ENCODE results near the gene MMP12. TPM values are rescaled to one million over a fixed set of nuclear protein-coding genes. Genes with fewer than 3 reads are reported as not detected.

The MMP12 gene
- total RNA-seq, 6 experiments from 2014 or later = 1.5 TPM; not detected in 5

GRCh38 chr11:102900346-102900745 is 25.6 kb upstream of the MMP12 start:
- intact Hi-C loops (cut with DNase I) = no loop called here
- H3K36me3 ChIP-seq = no peaks in the 10 kb centered on the region
- no peak overlapping the region for H3K4me3 ChIP-seq
- WGBS (ENCODE audit: insufficient coverage, low coverage, low lambda C conversion rate, missing lambda C conversion rate) = 57% methylated on average over 2 of the region's 2 CpGs
- no peak overlapping the region for H3K27ac ChIP-seq
- no peaks in the 10 kb centered on the region for H3K9me3 ChIP-seq
- no peak for DNase-seq
- no peaks in the 10 kb centered on the region for H3K27me3 ChIP-seq
- ATAC-seq = no peak
- no peak for TF ChIP-seq POLR2A (IDR thresholded peaks at IDR 0.05)
- TF ChIP-seq, protein P1, sequence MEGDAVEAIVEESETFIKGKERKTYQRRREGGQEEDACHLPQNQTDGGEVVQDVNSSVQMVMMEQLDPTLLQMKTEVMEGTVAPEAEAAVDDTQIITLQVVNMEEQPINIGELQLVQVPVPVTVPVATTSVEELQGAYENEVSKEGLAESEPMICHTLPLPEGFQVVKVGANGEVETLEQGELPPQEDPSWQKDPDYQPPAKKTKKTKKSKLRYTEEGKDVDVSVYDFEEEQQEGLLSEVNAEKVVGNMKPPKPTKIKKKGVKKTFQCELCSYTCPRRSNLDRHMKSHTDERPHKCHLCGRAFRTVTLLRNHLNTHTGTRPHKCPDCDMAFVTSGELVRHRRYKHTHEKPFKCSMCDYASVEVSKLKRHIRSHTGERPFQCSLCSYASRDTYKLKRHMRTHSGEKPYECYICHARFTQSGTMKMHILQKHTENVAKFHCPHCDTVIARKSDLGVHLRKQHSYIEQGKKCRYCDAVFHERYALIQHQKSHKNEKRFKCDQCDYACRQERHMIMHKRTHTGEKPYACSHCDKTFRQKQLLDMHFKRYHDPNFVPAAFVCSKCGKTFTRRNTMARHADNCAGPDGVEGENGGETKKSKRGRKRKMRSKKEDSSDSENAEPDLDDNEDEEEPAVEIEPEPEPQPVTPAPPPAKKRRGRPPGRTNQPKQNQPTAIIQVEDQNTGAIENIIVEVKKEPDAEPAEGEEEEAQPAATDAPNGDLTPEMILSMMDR (IDR thresholded peaks at IDR 0.05) = no peak
- no peaks in the 10 kb centered on the region for H3K4me1 ChIP-seq

GRCh38 chr11:102891736-102892135 is 17.0 kb upstream of the MMP12 start:
- Histone ChIP-seq H3K36me3 (no peaks in the 10 kb centered on the region), H3K27ac (no peak overlapping the region), H3K9me3 (no peaks in the 10 kb centered on the region), H3K27me3 (no peaks in the 10 kb centered on the region), H3K4me1 (no peaks in the 10 kb centered on the region), H3K4me3 (no peak overlapping the region)
- DNase-seq = no peak
- intact Hi-C loops (cut with DNase I) = no loop called here
- ATAC-seq = no peak
- TF ChIP-seq POLR2A (IDR thresholded peaks at IDR 0.05) = no peak
- TF ChIP-seq, protein P1 (IDR thresholded peaks at IDR 0.05) = no peak
- WGBS (ENCODE audit: insufficient coverage, low coverage, low lambda C conversion rate, missing lambda C conversion rate) = 69% methylated on average over 1 of the region's 1 CpG

DNA sequence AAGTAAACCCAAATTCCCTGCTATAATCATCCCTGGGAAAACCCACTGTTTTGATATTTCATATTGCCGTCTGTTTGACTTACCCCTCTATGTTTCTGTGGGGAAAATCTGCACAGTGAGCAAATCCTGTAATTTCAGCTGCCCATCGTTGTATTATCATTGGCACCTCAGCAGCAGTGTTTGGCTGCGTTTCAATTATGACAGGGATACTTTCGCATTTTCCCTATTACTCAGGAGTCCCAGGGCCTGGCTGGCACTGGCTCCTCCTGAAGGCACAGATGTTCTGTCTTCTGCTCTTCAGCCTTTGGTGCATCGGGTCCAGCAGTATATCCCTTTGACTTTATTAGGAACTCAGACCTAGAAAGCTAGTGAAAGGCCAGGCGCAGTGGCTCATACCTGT is 12.2 kb upstream of the MMP12 start:
- Histone ChIP-seq H3K27ac (no peak overlapping the region), H3K4me3 (no peak overlapping the region), H3K36me3 (no peaks in the 10 kb centered on the region), H3K27me3 (no peaks in the 10 kb centered on the region), H3K4me1 (no peaks in the 10 kb centered on the region), H3K9me3 (no peaks in the 10 kb centered on the region)
- ATAC-seq = no peak
- no peak for TF ChIP-seq POLR2A (IDR thresholded peaks at IDR 0.05)
- TF ChIP-seq, protein P1 (IDR thresholded peaks at IDR 0.05) = no peak
- WGBS (ENCODE audit: insufficient coverage, low coverage, low lambda C conversion rate, missing lambda C conversion rate) = 68% methylated on average over 6 of the region's 6 CpGs
- intact Hi-C loops (cut with DNase I) = no loop called here
- no peak for DNase-seq

DNA sequence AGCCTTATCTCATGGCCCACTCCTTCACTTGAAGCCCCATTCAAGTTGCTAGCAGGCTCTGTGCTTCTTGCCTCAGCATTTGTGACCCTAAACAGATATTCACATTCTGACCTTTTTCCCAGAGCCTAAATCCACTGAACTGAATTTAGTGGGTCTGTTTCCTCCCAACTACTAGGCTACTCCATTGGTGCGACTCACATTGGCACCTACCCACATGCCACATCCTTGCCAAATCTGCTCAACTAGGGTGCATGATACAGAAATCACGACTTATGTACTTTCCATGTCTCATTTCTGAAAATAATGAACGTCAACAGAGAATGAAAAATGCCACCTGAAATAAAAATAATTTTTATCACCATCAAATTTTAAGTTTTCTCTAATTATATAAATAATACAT is 8.4 kb upstream of the MMP12 start:
- intact Hi-C loops (cut with DNase I) = no loop called here
- Histone ChIP-seq H3K9me3 (no peaks in the 10 kb centered on the region), H3K27me3 (no peaks in the 10 kb centered on the region), H3K4me3 (no peak overlapping the region), H3K27ac (no peak overlapping the region), H3K4me1 (no peaks in the 10 kb centered on the region), H3K36me3 (no peaks in the 10 kb centered on the region)
- ATAC-seq (no peak), DNase-seq (no peak)
- WGBS (ENCODE audit: insufficient coverage, low coverage, low lambda C conversion rate, missing lambda C conversion rate) = 54% methylated on average over 3 of the region's 3 CpGs
- TF ChIP-seq, protein P1 (IDR thresholded peaks at IDR 0.05) = no peak
- TF ChIP-seq POLR2A (IDR thresholded peaks at IDR 0.05) = no peak

Measured in right lobe of liver (tissue), 6 donors.